ENCODE measurements around the gene ENPP5. TPM values are rescaled to one million over a fixed set of nuclear protein-coding genes. Genes with fewer than 3 reads are reported as not detected.
"Not testable (repeated sequence)": the region's sequence is repeated elsewhere in the genome, so short reads cannot be mapped to it uniquely, and the experiment has no call there.

ENPP5 gene
- polyA plus RNA-seq, 3 donors = 0.58 to 4.1 (median 1.2) TPM

GRCh38 chr6:46119679-46120078, 51.1 kb downstream of the ENPP5 start:
- 65 to 82% (median 79%) methylated on average over 5 of the region's 5 CpGs for WGBS, 3 donors
- not testable (repeated sequence) for H3K27ac ChIP-seq (ENCODE audit: low read depth, low read length)

DNA sequence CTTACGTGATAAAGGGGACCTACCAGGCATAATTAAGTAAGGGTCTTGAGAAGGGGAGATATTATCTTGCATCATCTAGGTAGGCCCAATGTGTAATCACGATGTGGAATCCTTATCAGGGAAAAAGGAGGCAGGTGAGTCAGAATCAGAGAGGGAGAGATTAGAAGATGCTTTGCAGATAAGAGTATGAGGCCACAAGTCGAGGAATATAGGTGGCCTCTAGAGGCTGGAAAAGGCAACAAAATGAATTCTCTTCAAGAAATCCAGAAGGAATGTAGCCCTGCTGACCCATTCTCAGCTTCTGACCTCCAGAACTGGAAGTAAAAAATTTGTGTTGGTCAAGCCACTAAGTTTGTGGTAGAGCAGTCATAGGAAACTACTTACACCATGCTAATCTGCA, 51.9 kb downstream of the ENPP5 start:
- 82 to 93% (median 91%) methylated on average over 3 of the region's 3 CpGs for WGBS, 3 donors
- H3K27ac ChIP-seq (ENCODE audit: low read depth, low read length) = no peak overlapping the region

- H3K27ac ChIP-seq (ENCODE audit: low read depth, low read length) = no peak overlapping the region
- WGBS, 3 donors = 90 to 96% (median 95%) methylated on average over 1 of the region's 1 CpG
Observed at GRCh38 chr6:46118157-46118556, 52.6 kb downstream of the ENPP5 start.

- no peak overlapping the region for H3K27ac ChIP-seq (ENCODE audit: low read depth, low read length)
- WGBS, 3 donors = 80 to 94% (median 86%) methylated on average over 2 of the region's 2 CpGs
Observed at GRCh38 chr6:46116289-46116688, 54.5 kb downstream of the ENPP5 start.

DNA sequence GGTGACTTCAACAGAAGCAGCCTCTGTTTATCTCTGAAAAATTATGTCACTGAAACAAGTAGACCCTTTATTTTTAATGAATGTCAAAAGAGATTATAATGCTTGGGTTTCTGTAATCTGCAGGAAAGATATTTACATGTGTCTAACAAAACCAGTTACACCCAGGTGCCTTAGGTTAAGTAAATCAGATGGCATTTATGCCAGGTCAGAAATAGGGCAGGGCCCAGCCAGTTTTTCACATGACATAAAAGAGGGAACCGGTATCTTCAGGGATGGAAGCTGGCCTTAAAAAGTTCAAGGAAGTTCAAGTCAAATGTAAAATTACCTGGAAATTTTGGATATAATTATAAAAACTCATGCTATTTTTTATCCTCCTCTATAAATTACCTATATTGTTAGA, 55.1 kb downstream of the ENPP5 start:
- WGBS, 3 donors = 90 to 96% (median 95%) methylated on average over 1 of the region's 1 CpG

DNA sequence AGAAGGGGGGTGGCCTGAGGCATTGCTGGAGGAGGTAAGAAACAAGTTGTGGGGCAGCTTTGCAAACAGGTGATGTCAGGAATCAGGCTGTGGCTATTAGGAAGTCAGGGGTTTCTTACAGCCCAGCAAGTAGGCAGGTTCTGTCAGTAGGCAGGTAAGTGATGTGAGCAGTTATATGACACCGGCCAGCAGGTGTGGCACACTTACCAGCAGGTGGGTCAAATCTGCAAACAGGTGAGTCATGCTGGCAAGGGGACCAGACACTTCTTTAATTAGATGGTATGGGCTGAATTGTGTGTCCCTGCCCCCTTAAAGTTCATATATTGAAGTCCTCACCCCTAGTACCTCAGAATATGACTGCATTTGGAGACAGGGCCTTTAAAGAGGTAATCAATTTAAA, 57.4 kb downstream of the ENPP5 start:
- no peak overlapping the region for H3K27ac ChIP-seq (ENCODE audit: low read depth, low read length)
- WGBS, 3 donors = 83 to 95% (median 94%) methylated on average over 1 of the region's 1 CpG

More for the DNA sequence above, 55.1 kb downstream of the ENPP5 start:
- no peak overlapping the region for H3K27ac ChIP-seq (ENCODE audit: low read depth, low read length)

Other genes with a start within 250 kb of the ENPP5 start
- gene CLIC5, start 155.1 kb downstream of the ENPP5 start, polyA plus RNA-seq = 10 to 100 TPM in 2 of 3 donors, under 1 TPM in 1; 0.78 to 12.7 (median 11.0) TPM
- gene ENPP4, start 41.0 kb downstream of the ENPP5 start, polyA plus RNA-seq = 1 to 10 TPM; 6.0 to 9.1 (median 6.9) TPM